Stimulated activated CD4-positive, alpha-beta T cell treated with anti-CD3 and anti-CD28 coated beads, Interleukin-4, amount 100 ng/mL, for 1 hour (primary cell): Measurements from ENCODE around the gene BRIP1.
"Not testable (repeated sequence)": the region's sequence is repeated elsewhere in the genome, so short reads cannot be mapped to it uniquely, and the experiment has no call there.

Experiments
- DNase-seq: peaks from one replicate; pipeline ENCODE4 v3.0.0-alpha.2; 2020

The BRIP1 gene

DNA sequence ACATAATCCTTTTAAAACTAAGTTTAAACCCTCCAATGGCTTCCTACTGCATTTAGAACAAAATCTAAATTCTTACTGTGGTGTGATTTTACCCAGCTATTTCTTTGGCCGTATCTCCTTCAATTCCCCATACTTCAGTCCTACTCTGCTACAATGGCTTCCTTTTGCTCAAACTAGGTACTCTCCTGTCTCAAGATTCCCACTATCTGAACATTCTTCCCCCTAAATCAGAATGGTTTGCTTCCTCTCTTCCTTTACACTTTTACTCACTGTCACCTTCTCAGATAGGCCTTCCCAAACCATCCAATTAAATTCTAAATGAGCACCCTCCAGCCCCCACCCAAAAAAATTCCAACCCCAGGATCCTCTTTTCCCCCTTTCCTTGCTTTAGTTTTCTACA is 109.2 kb downstream of the BRIP1 start:
- DNase-seq, result no peak

DNA sequence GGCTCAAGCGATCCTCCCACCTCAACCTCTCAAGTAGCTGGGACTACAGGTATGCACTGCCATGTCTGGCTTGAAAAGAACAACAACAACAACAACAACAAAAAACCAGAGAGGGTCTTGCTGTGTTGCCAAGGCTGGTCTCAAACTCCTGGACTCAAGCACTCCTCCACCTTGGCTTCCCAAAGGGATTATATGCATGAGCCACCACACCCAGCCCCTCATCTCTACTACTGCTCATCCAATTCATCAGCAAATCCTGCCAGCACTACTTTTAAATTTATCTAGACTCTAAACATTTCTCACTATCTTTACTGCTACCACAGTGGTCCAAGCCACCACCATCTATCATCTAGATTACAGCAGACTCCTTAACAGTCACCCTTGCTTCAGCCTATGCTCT is 109.6 kb downstream of the BRIP1 start:
- no peak for DNase-seq

DNA sequence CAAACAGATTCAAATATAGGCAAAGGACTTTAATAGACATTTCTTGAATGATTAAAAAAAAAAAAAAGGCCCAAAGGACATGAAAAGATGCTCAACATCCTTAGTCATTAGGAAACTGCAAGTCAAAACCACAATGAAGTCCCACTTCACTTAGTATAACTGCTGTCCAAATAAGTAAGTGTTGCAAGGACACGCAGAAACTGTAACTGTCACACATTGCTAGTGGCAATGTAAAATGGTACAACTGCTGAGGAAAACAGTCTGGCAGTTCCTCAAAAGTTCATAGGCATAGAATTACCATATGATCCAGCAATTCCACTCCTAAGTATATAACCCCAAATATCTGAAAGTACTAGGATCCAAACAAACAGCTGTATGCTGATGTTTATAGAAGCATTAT is 112.7 kb downstream of the BRIP1 start:
- DNase-seq, result no peak

DNA sequence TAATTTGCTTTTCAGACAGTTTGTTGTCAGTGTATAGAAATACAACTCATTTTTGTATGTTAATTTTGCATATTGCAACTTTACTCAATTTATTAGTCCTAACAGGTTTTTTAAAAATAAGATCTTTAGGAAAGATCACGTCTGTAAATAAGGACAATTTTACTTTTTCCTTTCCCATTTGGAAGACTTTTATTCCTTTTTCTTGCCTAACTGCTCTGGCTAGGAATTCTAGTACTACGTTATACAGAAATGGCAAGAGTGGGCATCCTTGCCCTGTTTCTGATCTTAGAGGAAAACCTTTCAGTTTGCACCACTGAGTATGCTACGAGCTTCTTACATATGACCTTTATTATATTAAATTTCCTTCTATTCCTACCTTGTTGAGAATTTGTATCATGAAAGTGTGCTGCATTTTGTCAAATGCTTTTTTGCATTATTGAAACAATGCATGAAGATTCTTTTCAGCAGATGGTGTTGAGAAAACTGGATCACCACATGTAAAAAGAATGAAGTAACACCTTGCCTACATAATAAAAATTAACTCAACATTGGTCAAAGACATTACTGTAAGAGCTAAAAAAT is 113.4 kb downstream of the BRIP1 start:
- no peak for DNase-seq

DNA sequence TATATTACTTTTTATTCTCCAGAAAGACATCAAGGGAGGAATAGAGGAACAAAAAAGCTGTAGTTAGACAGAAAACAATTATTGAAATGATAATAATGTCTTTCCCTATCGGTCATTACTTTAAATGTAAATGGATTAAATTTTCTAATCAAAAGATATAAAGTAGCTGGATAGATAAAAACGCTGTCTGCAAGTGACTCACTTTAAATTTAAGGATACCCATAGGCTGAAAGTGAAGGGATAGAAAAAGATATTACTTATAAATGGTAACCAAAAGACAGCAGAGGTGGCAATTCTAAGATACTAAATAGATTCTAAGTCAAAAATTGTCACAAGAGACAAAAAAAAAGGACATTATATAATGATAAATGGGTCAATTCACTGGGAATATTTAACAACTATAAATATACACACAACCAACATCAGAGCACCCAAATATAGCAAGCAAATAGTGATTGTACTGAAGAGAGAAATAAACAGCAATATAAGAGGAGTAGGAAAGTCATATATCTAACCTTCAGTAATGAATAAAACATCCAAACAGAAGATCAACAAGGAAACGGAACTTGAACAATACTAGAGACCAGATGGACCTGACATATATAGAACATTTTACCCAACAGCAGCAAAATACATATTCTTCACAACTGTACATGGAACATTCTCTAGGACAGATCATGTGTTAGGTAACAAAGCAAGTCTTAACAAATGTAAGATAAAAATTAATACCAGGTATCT is 116.9 kb downstream of the BRIP1 start:
- DNase-seq, result no peak

DNA sequence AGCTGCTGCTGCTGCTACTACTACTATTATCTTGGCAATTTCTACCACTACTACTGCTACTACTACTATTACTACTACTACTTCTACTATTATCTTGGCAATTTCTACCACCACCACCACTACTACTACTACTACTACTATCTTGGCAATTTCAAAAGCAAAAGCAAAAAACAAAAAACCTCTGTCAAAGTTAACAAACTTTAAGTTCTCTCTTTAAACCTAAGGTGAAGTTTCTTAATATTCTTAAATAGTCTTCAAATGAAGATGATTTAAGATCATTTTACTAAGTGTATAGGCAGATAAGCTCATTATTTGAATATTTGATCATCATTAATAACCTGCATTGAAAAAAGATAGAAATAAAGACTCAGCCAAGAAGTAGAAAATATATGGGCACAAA is 118.5 kb downstream of the BRIP1 start:
- no peak for DNase-seq

DNA sequence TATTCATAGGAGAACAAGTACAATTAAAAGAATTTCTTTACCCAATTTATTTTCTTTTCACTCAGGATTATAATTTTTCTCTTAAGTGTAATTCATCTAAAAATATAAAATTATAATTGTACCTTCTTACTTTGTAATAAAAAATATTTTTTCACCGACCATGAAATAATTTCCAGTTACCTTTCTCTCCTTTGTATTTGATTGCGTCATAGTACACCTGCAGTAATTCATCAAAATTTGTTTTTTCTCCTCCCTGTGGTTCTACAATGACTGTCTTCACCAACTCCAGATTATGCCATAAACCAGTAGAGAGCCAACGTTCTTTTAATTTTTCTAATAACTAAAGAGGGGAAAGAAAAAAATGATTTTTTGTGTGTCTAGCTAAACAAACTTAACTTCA is 119.1 kb downstream of the BRIP1 start:
- no peak for DNase-seq

DNA sequence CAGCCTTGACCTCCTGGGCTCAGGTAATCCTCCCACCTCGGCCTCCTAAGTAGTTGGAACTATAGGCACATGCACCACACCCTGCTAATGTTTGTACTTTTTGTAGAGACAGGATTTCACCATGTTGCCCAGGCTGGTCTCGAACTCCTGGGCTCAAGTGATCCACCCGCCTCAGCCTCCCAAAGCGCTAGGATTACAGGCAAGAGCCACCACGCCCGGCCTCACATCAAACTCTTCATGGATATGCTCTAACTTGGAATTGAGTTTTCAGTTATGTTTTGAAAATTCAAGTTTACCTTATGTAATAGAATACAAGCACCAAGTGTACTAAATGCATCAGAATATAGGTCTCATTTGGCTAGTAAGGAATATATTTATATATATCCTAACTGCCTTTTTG is 119.6 kb downstream of the BRIP1 start:
- no peak for DNase-seq

DNA sequence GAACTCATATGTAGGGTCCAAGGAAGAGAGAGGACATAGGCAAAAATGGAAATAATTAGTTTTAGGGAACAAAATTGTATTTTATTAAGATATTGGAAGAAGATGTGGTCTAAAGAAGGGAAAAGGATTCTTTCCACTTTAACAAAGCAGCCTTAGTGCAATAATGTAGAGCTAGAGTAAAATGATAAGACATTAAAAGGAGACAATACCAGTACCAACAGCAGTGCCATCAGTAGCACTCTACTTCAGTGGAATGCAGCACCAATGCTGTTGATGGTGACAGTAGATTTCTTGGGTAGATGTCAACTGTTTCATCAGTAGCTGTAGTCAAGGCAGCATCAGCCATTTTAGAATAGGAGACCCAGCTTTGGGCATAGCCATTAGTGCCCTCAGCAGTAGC is 124.3 kb downstream of the BRIP1 start:
- no peak for DNase-seq

DNA sequence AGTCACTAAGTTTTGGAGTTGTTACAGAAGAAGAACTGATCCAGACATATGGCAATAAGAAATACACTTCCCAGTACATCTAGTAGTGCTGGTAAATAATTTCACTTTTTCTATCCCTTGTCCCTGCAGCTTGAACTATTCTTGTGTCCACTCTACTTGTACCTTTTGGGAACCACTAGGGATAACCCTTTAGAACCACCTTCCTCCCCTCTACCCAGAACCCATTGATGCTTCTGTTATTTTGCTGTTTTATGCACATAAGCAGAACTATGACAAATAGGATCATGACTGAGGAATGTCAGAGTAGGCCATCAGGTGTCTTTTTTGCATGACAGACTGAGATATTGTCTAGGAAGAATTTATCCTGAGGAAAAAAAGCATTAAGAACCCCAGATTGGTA is 125.1 kb downstream of the BRIP1 start:
- no peak for DNase-seq

DNA sequence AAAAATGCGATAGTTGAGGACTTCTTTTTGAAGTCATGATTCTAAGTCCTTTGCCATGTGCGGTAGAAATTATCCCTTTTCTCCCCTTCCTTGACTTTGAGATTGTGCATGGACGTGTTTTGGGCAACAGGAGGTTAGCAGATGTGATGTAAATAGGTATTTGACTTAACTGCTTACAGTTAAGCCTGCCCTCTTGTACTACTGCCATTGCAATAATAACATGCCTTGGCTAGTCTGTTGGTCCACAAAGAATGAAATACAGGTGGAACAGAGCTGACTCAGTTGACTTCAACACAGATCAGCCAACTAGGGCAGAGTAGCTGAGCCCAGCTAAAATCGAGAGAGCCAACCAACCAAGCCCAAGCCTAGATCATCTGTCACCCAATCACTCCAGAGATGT is 125.5 kb downstream of the BRIP1 start:
- no peak for DNase-seq

DNA sequence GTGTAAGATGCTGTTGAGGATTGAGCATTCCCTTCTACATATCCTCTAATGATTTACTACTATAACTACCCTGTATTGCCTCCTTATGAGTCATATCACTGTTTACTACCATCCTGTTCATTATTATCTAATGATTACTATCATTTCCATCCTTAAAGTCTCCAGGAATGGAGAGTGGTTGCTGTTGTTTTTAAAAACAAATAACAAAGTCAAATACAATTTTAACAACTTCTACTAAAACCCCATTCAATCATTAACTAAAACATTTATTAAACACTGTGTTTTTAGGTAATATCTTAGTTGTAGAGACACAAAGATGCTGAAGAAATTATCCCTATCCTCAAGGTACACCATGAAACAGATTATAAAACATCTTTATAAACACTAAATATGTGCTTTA is 126.9 kb downstream of the BRIP1 start:
- DNase-seq, result no peak

DNA sequence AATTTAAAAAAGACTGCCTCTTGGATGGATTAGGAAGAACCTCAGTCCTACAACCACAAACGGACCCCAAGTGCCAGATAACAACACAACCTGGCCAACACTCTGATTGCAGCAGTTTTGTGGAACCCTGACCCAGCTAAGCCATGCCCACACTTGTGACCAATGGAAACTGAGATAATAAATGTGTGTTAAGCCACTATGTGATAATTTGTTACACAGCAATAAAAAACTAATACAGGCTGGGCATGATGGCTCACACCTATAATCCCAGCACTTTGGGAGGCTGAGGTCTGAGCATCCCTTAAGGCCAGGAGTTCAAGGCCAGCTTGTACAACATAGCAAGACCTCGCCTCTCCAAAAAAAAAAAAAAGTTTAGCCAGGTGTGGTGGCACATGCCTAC is 127.5 kb downstream of the BRIP1 start:
- no peak for DNase-seq

DNA sequence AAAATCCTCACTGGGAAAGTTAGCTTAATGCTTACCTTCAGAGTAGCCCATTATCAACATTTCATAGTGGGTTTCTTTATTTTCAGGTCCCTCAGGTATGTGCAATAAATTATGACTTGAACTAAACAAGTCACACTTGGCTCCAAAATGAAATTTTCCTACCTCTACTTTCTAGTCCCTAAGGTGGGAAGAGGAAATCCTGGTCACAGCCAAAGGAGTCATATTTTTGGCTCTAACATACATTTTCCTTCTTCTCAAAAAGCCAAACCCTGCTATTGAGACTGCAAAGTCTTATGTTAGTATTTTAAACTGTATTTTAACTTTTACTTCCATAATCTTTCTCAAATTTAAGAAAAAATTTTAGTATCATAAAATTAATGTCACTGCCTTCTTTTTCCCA is 128.9 kb downstream of the BRIP1 start:
- DNase-seq, result no peak

DNA sequence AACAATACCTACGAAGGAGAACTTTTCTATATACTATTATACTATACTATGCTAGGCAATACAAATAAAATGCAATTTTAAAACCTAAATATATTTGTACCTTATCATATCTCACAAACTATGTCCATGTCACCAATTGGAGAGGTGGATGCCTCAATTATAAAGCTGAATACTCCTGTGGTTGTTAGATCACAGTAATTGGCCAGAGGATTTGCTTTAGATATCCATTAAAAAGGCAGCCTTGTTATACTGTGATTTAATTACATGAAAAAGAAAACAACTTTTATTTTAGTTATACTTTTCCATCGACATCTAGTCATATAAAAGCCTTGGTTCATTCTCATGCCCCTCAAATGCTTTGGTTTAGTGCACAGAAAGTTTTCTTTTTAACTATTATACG is 129.3 kb downstream of the BRIP1 start:
- no peak for DNase-seq

DNA sequence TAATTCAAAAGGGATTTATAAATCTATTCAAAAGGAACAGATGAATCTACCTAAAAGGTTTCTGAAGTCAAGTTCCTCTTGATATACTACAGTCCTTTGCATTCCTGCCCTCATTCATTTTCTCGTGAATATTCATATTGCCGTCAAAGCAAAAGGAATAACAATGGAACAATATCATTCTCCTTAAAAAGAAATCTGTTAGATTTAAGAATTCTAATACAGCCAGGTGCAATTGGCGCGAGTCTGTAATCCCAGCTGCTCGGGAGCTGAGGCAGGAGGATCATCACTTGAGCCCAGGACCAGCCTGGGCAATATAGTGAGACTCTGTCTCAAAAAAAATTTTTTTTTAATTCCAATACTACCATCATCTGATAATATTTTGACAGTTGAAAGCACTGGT is 130.3 kb downstream of the BRIP1 start:
- DNase-seq, result no peak

DNA sequence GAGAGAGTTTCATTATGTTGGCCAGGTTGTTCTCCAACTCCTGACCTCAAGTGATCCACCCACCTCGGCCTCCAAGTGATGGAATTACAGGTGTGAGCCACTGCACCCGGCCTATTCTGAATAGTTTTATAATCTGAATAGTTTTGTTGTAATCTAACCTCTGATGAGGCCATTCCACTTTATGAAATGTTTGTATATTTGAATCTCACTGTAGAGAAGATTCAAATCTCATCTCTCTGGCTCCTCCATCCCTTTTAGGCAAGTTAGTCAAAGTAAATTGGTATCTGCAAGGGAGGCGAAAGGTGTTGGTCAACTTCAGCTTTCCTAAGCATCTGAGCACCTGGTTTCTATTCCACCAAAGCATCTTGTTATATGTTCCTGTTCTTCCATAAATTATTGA is 131.2 kb downstream of the BRIP1 start:
- no peak for DNase-seq

DNA sequence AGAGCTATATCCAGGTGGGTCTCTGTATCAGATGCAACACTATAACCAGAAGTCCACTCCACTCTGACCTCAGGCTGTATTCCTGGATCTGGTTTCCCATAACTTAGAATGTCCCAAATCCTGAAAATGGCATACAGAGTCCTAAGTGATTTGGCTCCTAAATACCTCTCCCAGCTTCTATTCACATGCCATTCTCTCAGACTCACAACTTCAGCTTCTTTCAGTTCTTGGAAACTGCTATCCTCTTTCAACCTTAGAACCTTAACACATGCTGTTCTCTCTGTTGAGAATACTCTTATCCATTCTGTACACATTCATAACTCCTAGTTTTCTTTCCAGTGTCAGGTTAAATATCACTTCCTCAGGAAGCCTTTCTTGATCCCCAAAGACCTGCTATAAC is 132.0 kb downstream of the BRIP1 start:
- no peak for DNase-seq

DNA sequence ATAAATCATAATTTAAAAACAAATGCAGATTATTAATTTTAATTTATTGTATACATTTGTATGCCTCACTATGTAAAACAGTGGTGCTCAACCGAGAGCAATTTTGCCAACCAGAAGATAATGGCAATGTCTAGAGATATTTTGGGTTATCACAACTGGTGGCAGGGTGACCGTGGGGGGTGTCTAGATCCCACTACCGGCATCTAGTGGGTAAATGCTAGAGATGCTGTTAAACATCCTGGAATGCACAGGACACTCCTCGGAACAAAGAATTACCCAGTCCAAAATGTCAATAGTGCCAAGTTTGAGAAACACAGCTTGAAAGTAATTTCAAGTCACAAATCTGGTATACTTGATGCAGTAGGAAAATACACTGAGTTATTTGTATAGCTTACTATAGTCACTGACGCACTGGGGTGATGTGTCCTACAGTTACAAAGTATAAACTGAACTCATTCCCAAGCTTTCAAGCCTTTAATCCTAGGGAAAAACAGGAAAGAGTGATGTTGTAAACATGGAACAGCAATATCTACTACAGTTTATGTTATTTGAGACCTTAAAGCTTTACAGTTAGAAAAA is 133.5 kb downstream of the BRIP1 start:
- DNase-seq, result no peak

DNA sequence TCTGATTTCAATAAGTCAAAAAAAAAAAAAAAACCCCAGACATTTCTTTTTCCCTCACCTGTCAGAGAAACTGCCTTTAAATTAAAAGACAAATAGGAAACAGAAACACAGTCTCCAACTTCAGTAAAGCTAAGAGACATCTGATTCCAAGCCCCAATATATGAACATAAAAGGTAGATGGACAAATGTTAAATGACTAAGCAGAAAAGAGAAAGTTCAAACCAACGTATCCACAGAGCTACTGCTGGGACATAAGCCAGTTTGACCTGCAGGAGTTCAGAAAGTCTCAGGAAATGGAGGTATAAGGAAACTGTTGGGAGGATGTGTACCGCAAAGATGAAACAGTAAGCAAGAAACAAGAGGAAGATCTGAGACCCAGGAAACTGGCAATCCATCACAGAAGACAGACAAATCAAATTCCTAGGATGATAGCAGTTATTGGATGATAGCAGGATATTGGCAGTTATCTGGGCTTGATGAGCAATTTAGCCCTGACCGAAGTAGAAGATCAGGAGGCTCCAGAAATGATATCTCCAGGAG is 135.0 kb downstream of the BRIP1 start:
- no peak for DNase-seq

DNA sequence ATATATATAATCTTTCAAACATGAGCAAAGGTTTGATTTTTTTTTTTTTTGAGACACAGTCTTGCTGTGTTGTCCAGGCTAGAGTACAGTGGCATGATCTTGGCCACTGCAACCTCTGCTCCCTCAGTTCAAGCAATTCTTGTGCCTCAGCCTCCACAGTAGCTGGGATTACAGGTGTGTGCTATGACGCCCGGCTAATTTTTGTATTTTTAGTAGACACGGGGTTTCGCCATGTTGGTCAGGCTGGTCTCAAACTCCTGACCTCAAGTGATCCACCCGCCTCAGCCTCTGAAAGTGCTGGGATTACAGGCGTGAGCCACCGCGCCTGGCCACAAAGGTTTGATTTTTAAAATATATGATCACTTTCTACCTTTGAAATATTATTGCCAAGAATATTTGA is 135.5 kb downstream of the BRIP1 start:
- DNase-seq, result not testable (repeated sequence)

DNA sequence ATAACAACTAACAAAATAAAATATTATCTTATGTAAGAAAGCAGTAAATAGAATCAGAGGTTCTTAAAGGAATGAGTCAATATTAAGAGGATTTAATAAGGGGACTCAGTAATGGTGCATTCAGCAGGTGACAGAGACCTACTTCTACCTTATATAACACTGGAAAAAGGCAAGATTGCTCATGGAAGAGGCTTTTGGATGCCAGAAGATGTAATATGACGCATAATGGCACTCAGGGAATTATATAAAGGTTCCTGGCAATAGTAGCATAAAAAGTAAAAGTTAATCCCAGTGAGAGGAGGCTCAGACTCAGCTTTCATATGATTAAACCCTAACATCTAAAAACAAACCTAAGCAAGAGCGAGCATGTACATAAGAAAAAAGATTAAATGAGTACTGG is 136.4 kb downstream of the BRIP1 start:
- no peak for DNase-seq

DNA sequence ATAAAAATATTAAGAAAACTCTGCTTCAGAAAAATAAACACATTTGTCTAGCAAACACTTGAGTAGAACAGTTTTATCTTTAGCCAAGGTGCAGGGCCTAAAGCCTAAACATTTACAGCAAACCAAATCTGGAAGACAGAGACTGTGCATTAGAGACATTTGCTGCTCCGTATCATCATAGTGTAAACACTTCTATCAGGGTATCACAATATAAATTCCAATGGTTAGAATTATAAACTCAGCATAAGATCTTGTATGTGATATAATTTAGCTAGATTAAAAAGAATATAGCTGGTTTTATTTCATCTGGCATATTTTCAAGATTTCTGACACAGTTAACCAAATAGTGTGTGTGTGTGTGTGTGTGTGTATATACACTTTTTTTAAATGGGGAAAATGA is 138.6 kb downstream of the BRIP1 start:
- no peak for DNase-seq

DNA sequence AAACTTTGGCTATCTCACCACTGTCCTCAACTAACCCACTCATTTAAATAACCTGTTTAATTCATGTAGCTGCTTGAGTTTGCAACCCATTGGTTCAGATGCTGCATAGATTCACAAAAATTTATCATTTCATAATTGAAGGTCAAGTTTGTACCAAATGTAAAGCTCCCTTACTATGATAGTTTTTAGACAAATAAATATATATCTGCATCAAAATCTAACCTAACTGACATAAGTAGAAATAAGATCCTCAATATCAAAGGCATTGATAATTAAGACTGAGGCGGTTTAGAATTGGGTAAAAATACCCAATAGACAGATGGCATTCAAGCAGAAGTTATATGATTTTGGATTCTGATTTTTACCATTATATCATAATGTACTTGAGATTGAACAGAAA is 139.4 kb downstream of the BRIP1 start:
- no peak for DNase-seq

DNA sequence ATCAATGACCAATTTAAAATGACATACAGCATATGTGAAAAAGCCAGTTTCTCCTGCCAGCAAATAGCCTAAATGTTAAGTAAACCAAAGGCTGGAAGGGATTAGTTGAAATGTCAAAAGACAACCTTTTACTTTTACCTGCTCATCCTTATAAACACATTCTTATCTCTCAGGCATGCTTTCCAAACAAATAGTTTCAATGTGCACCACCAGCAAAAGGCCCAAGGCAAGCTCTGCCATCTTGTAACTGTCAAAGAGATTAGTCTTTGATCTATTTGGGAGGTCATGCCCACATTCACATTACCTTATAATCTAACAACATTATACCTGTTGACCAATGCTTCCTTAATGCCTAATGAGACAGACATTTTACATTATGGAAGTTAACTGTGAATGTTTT is 140.1 kb downstream of the BRIP1 start:
- no peak for DNase-seq
